ENCODE measurements around the gene DCUN1D3.

DCUN1D3 gene

DNA sequence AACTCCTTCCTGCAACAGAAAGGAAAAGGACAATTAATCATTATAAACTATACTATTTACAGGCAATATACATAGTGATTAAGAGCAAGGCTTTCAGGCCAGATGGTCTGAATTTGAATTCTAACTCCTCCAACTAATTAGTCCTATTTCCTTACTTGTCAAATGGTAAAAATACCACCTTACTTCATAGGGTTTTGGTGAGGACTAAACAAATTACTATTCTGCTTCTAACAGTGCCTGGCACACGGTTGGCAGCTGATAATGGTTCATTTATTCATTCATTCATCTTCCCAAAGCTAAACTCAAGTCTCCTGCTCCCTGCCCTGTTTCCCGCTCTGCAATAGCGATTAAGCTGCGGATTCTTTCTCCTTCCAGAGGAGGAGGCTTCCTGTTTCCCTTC, 39.8 kb downstream of the DCUN1D3 start:
- Histone ChIP-seq H3K36me3 (ENCODE audit: insufficient read depth, low read length) (peaks cover 13% of the 10 kb centered on the region; the same call in 1 of the 2 replicates), H4K20me1 (ENCODE audit: insufficient read depth, low read length) (no peaks in the 10 kb centered on the region), H3K4me3 (ENCODE audit: low read depth, low read length, poor library complexity, severe bottlenecking) (no peak overlapping the region), H2AFZ (ENCODE audit: low read length) (no peak overlapping the region), H3K4me1 (ENCODE audit: insufficient read depth, low read length, severe bottlenecking) (no peaks in the 10 kb centered on the region), H3K79me2 (ENCODE audit: insufficient read depth, low read length) (no peaks in the 10 kb centered on the region), H3K27ac (ENCODE audit: low read depth, low read length, poor library complexity, severe bottlenecking) (no peak overlapping the region), H3K4me2 (ENCODE audit: low read length) (no peak overlapping the region), H3K9ac (ENCODE audit: low read length) (no peak overlapping the region), H3F3A (ENCODE audit: insufficient read depth, low read length) (no peaks in the 10 kb centered on the region), H3K27me3 (ENCODE audit: insufficient read depth, low read length) (no peaks in the 10 kb centered on the region), H3K9me3 (ENCODE audit: low read length) (no peaks in the 10 kb centered on the region), H3K9me2 (ENCODE audit: low read depth, low read length) (no peaks in the 10 kb centered on the region)
- TF ChIP-seq, protein P1, sequence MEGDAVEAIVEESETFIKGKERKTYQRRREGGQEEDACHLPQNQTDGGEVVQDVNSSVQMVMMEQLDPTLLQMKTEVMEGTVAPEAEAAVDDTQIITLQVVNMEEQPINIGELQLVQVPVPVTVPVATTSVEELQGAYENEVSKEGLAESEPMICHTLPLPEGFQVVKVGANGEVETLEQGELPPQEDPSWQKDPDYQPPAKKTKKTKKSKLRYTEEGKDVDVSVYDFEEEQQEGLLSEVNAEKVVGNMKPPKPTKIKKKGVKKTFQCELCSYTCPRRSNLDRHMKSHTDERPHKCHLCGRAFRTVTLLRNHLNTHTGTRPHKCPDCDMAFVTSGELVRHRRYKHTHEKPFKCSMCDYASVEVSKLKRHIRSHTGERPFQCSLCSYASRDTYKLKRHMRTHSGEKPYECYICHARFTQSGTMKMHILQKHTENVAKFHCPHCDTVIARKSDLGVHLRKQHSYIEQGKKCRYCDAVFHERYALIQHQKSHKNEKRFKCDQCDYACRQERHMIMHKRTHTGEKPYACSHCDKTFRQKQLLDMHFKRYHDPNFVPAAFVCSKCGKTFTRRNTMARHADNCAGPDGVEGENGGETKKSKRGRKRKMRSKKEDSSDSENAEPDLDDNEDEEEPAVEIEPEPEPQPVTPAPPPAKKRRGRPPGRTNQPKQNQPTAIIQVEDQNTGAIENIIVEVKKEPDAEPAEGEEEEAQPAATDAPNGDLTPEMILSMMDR (IDR thresholded peaks at IDR 0.05; ENCODE audit: low read length), result no peak
- TF ChIP-seq EZH2 (IDR thresholded peaks at IDR 0.05; ENCODE audit: borderline replicate concordance, low read length), result no peak

DNA sequence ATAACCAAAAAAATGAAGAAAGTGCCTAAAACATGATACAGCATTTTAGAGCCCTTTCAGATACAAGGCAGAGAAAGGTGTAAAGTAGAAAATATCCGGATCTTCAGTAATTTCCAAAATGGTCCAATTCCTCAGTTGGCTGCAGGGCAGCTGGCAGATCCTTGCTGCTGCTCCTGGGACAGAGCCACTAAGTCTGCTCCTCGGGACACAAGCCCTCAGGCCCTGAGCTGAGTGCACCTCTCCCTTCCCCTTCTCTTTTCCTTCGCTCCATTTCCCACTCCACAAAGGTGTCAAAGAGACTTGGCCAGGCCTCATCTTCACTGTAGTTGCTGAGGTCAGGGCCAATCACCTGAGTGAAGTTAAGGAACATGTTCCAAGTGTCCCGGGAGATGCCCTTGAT, 40.5 kb downstream of the DCUN1D3 start:
- TF ChIP-seq, protein P1 (IDR thresholded peaks at IDR 0.05; ENCODE audit: low read length), result no peak
- TF ChIP-seq EZH2 (IDR thresholded peaks at IDR 0.05; ENCODE audit: borderline replicate concordance, low read length), result no peak
- Histone ChIP-seq H3K27me3 (ENCODE audit: insufficient read depth, low read length) (no peaks in the 10 kb centered on the region), H3K36me3 (ENCODE audit: insufficient read depth, low read length) (peaks cover 13% of the 10 kb centered on the region; the same call in 1 of the 2 replicates), H3K4me3 (ENCODE audit: low read depth, low read length, poor library complexity, severe bottlenecking) (no peak overlapping the region), H4K20me1 (ENCODE audit: insufficient read depth, low read length) (no peaks in the 10 kb centered on the region), H3K27ac (ENCODE audit: low read depth, low read length, poor library complexity, severe bottlenecking) (no peak overlapping the region), H3K9ac (ENCODE audit: low read length) (no peak overlapping the region), H3K79me2 (ENCODE audit: insufficient read depth, low read length) (no peaks in the 10 kb centered on the region), H3K4me1 (ENCODE audit: insufficient read depth, low read length, severe bottlenecking) (no peaks in the 10 kb centered on the region), H3F3A (ENCODE audit: insufficient read depth, low read length) (no peaks in the 10 kb centered on the region), H2AFZ (ENCODE audit: low read length) (no peak overlapping the region), H3K9me3 (ENCODE audit: low read length) (no peaks in the 10 kb centered on the region), H3K9me2 (ENCODE audit: low read depth, low read length) (no peaks in the 10 kb centered on the region), H3K4me2 (ENCODE audit: low read length) (no peak overlapping the region)

DNA sequence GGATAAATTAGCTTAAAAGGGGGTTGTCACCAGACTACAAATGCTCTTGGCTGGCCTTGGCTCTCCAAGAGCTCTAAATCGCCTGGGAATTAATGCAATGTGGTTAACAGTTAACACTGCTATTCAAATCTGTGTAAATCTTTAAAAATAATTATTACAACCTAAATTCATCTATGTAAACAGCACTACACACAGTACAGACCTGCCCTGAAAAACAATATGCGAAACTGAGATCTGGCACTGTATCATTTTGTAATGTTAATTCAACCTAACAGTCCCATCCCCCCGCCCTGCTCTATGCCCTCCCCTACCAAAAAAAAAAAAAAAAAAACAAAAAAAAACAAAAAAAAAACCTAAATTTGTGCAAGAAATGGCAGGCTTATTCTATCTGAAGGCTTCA, 40.9 kb downstream of the DCUN1D3 start:
- Histone ChIP-seq H3F3A (ENCODE audit: insufficient read depth, low read length) (no peaks in the 10 kb centered on the region), H4K20me1 (ENCODE audit: insufficient read depth, low read length) (no peaks in the 10 kb centered on the region), H3K4me2 (ENCODE audit: low read length) (no peak overlapping the region), H3K9me2 (ENCODE audit: low read depth, low read length) (no peaks in the 10 kb centered on the region), H3K27ac (ENCODE audit: low read depth, low read length, poor library complexity, severe bottlenecking) (no peak overlapping the region), H3K79me2 (ENCODE audit: insufficient read depth, low read length) (no peaks in the 10 kb centered on the region), H3K4me3 (ENCODE audit: low read depth, low read length, poor library complexity, severe bottlenecking) (no peak overlapping the region), H3K9ac (ENCODE audit: low read length) (no peak overlapping the region), H3K9me3 (ENCODE audit: low read length) (no peaks in the 10 kb centered on the region), H3K36me3 (ENCODE audit: insufficient read depth, low read length) (peaks cover 13% of the 10 kb centered on the region; the same call in 1 of the 2 replicates), H3K27me3 (ENCODE audit: insufficient read depth, low read length) (no peaks in the 10 kb centered on the region), H3K4me1 (ENCODE audit: insufficient read depth, low read length, severe bottlenecking) (no peaks in the 10 kb centered on the region), H2AFZ (ENCODE audit: low read length) (no peak overlapping the region)
- TF ChIP-seq, protein P1 (IDR thresholded peaks at IDR 0.05; ENCODE audit: low read length), result no peak
- no peak for TF ChIP-seq EZH2 (IDR thresholded peaks at IDR 0.05; ENCODE audit: borderline replicate concordance, low read length)
